Keratinocyte (primary cell): ENCODE measurements around the gene ELF3.

Experiments used
- EZH2 ChIP-seq: IDR thresholded peaks from one replicate; pipeline ENCODE4 v1.6.1; 2012; ENCODE audit warnings: inconsistent platforms, mild to moderate bottlenecking, low read length, moderate library complexity
- TF ChIP-seq, protein P1 (sequence below), 3 experiments: IDR thresholded peaks in 1 of 3; conservative IDR thresholded peaks in 1 of 3; optimal IDR thresholded peaks in 1 of 3; 2 replicates in 2 of 3; 3 replicates in 1 of 3; pipeline versions ENCODE3 to v1.5.1; 2011; ENCODE audit warnings: low read length in 3 of 3, mild to moderate bottlenecking in 3 of 3, moderate library complexity in 2 of 3, control low read depth in 1 of 3, inconsistent platforms in 1 of 3; ENCODE audit not compliant: insufficient read depth in 2 of 3; ENCODE audit errors: extremely low read depth in 1 of 3

DNA sequence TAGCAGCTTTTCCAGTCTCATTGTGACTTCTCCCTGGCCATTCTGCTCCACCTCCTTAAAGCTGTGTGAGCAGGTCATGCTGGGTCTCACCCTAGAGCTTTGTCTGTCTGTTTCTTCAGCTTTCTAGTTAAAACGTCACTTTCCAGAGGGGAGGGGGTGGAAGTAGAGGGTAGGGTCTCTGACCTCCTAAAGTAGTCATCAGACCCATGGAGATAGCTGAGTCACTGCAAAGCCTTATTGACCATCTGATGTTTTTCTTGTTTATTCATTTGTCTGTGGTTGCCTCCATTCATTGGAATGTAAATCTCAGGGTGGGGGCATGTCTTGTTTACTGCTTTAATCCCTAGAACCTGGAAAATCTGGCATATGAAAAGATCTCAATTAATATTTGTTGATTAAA is 52.7 kb downstream of the ELF3 start:
- no peak for TF ChIP-seq EZH2
- TF ChIP-seq, protein P1, sequence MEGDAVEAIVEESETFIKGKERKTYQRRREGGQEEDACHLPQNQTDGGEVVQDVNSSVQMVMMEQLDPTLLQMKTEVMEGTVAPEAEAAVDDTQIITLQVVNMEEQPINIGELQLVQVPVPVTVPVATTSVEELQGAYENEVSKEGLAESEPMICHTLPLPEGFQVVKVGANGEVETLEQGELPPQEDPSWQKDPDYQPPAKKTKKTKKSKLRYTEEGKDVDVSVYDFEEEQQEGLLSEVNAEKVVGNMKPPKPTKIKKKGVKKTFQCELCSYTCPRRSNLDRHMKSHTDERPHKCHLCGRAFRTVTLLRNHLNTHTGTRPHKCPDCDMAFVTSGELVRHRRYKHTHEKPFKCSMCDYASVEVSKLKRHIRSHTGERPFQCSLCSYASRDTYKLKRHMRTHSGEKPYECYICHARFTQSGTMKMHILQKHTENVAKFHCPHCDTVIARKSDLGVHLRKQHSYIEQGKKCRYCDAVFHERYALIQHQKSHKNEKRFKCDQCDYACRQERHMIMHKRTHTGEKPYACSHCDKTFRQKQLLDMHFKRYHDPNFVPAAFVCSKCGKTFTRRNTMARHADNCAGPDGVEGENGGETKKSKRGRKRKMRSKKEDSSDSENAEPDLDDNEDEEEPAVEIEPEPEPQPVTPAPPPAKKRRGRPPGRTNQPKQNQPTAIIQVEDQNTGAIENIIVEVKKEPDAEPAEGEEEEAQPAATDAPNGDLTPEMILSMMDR (optimal IDR thresholded peaks at IDR 0.05 in 1 of 3, IDR thresholded peaks at IDR 0.05 in 1 of 3, conservative IDR thresholded peaks at IDR 0.05 in 1 of 3; ENCODE audit: extremely low read depth in 1 of 3, insufficient read depth in 2 of 3, low read length in 3 of 3): no peak
